Heart left ventricle (tissue), 16 donors: ENCODE measurements around the gene MICAL3. TPM values are rescaled to one million over a fixed set of nuclear protein-coding genes. Genes with fewer than 3 reads are reported as not detected.
A peak's percentile ranks its signal among the peaks of the same experiment; 100 is the strongest.

Experiments
- ATAC-seq, 4 donors: fragments of 200-7000 bp; cut with Tn5 transposase; one replicate each; pipeline ENCODE4 v1.9.1; 2020 to 2022; ENCODE audit warnings: moderate library complexity in 4 of 4, mild to moderate bottlenecking in 3 of 4, moderate number of reproducible peaks in 1 of 4
- DNase-seq, 5 donors: peaks; one replicate each; pipeline ENCODE4 v3.0.0-alpha.2; 2020
- H3K27ac ChIP-seq, 12 donors: fragments of 200-600 bp; sonication (generic) in 4 of 12; one replicate each; pipeline versions ENCODE4 v1.5.0 to v1.8.0; 2016 to 2022; ENCODE audit warnings: mild to moderate bottlenecking in 2 of 12
- H3K27me3 ChIP-seq, 9 donors: fragments of 200-600 bp; sonication (generic) in 2 of 9; one replicate each; pipeline versions ENCODE4 v1.5.1 to v1.8.0; 2016 to 2022; ENCODE audit warnings: mild to moderate bottlenecking in 3 of 9
- H3K36me3 ChIP-seq, 9 donors: fragments of 200-600 bp; sonication (generic) in 2 of 9; one replicate each; pipeline versions ENCODE4 v1.5.0 to v1.8.0; 2018 to 2022; ENCODE audit warnings: mild to moderate bottlenecking in 2 of 9
- H3K4me1 ChIP-seq, 12 donors: fragments of 200-600 bp; sonication (generic) in 4 of 12; one replicate each; pipeline versions ENCODE4 v1.5.0 to v1.8.0; 2016 to 2022; ENCODE audit warnings: mild to moderate bottlenecking in 3 of 12
- H3K4me3 ChIP-seq, 12 donors: fragments of 200-600 bp; sonication (generic) in 4 of 12; one replicate each; pipeline versions ENCODE4 v1.5.0 to v1.8.0; 2017 to 2022; ENCODE audit warnings: mild to moderate bottlenecking in 9 of 12, moderate library complexity in 4 of 12
- H3K9me3 ChIP-seq, 12 donors: fragments of 200-600 bp; sonication (generic) in 4 of 12; one replicate each; pipeline versions ENCODE4 v1.5.0 to v1.8.0; 2016 to 2022; ENCODE audit warnings: mild to moderate bottlenecking in 1 of 12
- POLR2A ChIP-seq, 2 donors: fragments of 450-650 bp; IDR thresholded peaks; one replicate each; pipeline ENCODE4 v1.6.1; 2017; ENCODE audit warnings: antibody characterized with exemption in 2 of 2, mild to moderate bottlenecking in 2 of 2, moderate library complexity in 2 of 2
- WGBS, 4 donors: extraction: QIAGEN DNeasy Blood & Tissue Kit in 2 of 4; methylation state at CpG; one replicate each; pipeline versions ENCODE4 v1.1.5 to v1.1.7; 2013 to 2018; 5-methylcytosine and 5-hydroxymethylcytosine counted together
- intact Hi-C, 10 donors: fragments of 100-400 bp; cut with DNase I; formaldehyde crosslinking; loops; one replicate each; pipeline versions ENCODE4 v1.11.1 to v1.14.2; 2022
- polyA plus RNA-seq, 2 donors: library from polyadenylated mRNA; stranded (reverse); fragments of 200-250 nt; gene quantifications; one replicate each; pipeline ENCODE4 v1.2.3, GENCODE V29; 2013
- total RNA-seq, 9 donors: library from RNA; depleted of rRNA in 2 of 9; stranded (reverse); fragments of >200 nt in 2 of 9; fragmentation: NEBNext Ultra II Directional in 3 of 9; extraction: Animal tissue kit (Norgen Biotek cat#: 25700) in 3 of 9; gene quantifications; one replicate each; pipeline versions ENCODE4 v1.1.0 to v1.2.4, GENCODE V29; 2016 to 2023
- TF ChIP-seq, protein P1 (sequence below), 12 donors: fragments of 200-600 bp; sonication (generic) in 4 of 12; IDR thresholded peaks; one replicate each; pipeline versions ENCODE4 v1.5.0 to v1.8.0; 2018 to 2022; ENCODE audit warnings: antibody characterized with exemption in 12 of 12, mild to moderate bottlenecking in 5 of 12
- donor health status: ischemic (EF 13 %, LVEDD 7.1; RV severe dilation, severe dysfunction).
- donor health status: healthy with polysubstance abuse.
- donor health status: DM: no; HTN: yes; CAD: no.
- donor health status: DM: no; HTN: no; CAD: no.
- donor health status: ischemic (EF 25% LVEDD 6.9; RV normal size, moderate dysfunction).
- donor health status: ischemic (EF 25% LVEDD 5.7; RV mildly dilated, moderate dysfunction).
- donor health status: healthy.
- donor health status: DM: yes; HTN: yes; CAD: no.
- donor health status: ischemic (EF 35%, LVEDD 5.7; RV mildly dilated, moderate dysfunction).
- donor health status: nonischemic (EF 11% LVEDD 7.7; RV severe dilation, severe dysfunction).
- donor health status: DM: yes; HTN: yes; CAD: no.
- donor health status: PGD.
- donor health status: ischemic (EF 29% LVEDD 5.4; RV normal size, mild dysfunction).
- donor health status: nonischemic (EF 23%, LVEDD 6.1; RV moderate dilation, normal function).

The MICAL3 gene
- total and polyA plus RNA-seq, 11 donors, result 41.3 to 125 (median 83.3) TPM

DNA sequence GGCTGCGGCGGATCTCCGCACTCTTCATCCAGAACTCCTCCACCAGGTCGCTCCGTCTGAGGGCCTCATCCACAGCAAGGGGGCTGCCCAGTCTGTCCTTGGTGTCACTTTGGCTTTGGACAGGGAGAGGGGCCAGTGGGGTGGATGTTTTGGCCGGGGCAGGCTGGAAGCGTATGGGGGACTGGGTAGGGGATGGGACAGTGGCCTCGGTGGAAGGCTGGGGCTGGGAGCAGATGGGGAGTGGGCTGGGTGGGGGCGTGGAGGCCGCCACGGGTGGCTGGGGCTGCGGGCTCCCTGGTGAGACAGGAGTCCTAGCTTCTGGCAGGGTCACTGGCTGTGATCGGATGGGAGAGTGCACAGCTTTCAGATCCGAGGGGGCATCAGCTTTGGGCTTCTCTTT, 205.7 kb downstream of the MICAL3 start:
- peaks cover 0 to 87% (median 75%) of the 10 kb centered on the region in 9 donors for H3K36me3 ChIP-seq
- H3K27me3 ChIP-seq, result no peaks in the 10 kb centered on the region
- no peak overlapping the region for H3K4me3 ChIP-seq
- TF ChIP-seq, protein P1, sequence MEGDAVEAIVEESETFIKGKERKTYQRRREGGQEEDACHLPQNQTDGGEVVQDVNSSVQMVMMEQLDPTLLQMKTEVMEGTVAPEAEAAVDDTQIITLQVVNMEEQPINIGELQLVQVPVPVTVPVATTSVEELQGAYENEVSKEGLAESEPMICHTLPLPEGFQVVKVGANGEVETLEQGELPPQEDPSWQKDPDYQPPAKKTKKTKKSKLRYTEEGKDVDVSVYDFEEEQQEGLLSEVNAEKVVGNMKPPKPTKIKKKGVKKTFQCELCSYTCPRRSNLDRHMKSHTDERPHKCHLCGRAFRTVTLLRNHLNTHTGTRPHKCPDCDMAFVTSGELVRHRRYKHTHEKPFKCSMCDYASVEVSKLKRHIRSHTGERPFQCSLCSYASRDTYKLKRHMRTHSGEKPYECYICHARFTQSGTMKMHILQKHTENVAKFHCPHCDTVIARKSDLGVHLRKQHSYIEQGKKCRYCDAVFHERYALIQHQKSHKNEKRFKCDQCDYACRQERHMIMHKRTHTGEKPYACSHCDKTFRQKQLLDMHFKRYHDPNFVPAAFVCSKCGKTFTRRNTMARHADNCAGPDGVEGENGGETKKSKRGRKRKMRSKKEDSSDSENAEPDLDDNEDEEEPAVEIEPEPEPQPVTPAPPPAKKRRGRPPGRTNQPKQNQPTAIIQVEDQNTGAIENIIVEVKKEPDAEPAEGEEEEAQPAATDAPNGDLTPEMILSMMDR (IDR thresholded peaks at IDR 0.05), result no peak
- TF ChIP-seq POLR2A (IDR thresholded peaks at IDR 0.05), result no peak
- 91 to 95% (median 92%) methylated on average over 14 of the region's 14 CpGs for WGBS, 4 donors
- no peaks in the 10 kb centered on the region for H3K9me3 ChIP-seq
- no peak for DNase-seq
- no peak overlapping the region for H3K27ac ChIP-seq
- H3K4me1 ChIP-seq, result no peaks in the 10 kb centered on the region
- intact Hi-C loops, result no loop called here
- ATAC-seq, result peak in 1 of 4 donors; percentile 5

DNA sequence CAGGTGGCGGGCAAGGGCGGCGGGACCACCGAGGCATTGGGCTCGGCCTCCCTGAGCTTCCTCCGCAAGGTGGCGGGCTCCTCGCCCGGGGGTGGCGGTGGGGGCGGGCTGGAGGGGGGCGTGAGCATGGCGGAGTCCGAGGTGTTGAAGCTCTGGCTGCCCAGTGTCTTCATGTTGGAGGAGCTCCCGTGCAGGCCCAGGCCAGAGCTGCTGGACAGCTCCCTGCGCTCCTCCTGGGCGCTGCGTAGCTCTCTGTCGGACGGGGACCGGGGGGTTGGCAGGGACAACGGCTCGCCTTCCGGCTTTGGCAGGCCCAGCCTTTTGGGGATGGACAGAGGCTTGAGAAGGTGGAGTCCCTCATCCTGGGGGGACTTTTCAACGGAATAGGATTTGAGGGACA, 206.2 kb downstream of the MICAL3 start:
- DNase-seq, result no peak
- Histone ChIP-seq H3K4me3 (no peak overlapping the region), H3K9me3 (no peaks in the 10 kb centered on the region), H3K36me3 (peaks cover 0 to 89% (median 79%) of the 10 kb centered on the region in 9 donors), H3K4me1 (no peaks in the 10 kb centered on the region), H3K27ac (no peak overlapping the region), H3K27me3 (no peaks in the 10 kb centered on the region)
- WGBS, 4 donors, result 71 to 92% (median 86%) methylated on average over 15 to 25 of the region's 25 CpGs
- peak in 2 of 4 donors; percentile 7 to 32 for ATAC-seq
- intact Hi-C loops, result no loop called here
- TF ChIP-seq POLR2A (IDR thresholded peaks at IDR 0.05), result no peak
- TF ChIP-seq, protein P1 (IDR thresholded peaks at IDR 0.05), result no peak

DNA sequence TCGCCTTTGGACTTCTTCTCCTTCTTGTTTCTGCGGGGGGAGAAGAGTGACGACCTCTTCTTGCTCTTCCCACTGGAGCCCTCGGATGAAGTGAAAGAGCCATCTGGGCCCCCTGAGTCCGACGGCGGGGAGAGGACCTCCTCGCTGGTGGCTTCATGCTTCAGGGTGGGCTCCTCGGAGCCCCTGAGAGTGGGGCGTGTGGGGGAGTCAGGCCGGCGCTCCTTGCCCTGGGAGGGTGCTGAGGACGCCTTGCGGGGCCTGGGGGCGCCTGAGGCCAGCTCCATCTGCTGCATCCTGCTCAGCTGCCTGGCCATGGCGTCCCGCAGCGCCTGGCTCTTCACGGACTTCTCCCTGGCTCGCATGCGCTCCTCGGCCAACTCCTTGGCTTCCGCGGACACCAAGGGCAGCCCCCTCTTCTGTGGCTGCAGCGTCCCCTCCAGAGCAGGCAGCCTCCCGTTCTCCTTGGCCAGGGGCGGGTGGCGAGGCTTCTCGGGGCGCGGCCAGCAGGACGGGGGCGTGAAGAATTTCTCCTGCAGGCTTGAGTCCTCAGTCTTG, 206.8 kb downstream of the MICAL3 start:
- no peaks in the 10 kb centered on the region for H3K27me3 ChIP-seq
- ATAC-seq (no peak), DNase-seq (no peak)
- TF ChIP-seq, protein P1 (IDR thresholded peaks at IDR 0.05), result no peak
- no peak for TF ChIP-seq POLR2A (IDR thresholded peaks at IDR 0.05)
- intact Hi-C loops, result no loop called here
- H3K36me3 ChIP-seq, result peaks cover 0 to 88% (median 80%) of the 10 kb centered on the region in 9 donors
- H3K27ac ChIP-seq, result no peak overlapping the region
- H3K9me3 ChIP-seq, result no peaks in the 10 kb centered on the region
- no peaks in the 10 kb centered on the region for H3K4me1 ChIP-seq
- 92 to 96% (median 96%) methylated on average over 11 to 33 of the region's 33 CpGs for WGBS, 4 donors
- no peak overlapping the region for H3K4me3 ChIP-seq

DNA sequence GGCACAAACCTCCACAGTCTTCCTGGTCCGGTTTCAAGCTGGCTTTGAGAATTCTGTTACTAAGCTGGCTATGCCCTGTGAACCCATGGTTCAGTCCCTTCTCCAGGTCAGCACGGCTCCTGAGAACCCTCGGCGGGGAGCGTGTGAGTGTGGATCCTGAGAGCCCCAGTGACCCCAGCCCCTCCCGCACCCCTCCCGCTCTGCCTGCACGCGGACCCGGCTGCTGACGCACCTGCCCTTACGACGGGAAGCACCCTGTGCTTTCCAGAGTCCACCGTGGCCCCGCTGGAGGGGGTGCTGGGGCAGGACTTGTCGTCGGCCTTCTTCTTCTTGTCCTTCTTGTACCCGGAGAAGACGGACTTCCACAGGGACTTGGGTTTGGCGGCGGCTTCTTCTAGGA, 207.3 kb downstream of the MICAL3 start:
- Histone ChIP-seq H3K4me3 (no peak overlapping the region), H3K27me3 (no peaks in the 10 kb centered on the region), H3K27ac (no peak overlapping the region), H3K9me3 (no peaks in the 10 kb centered on the region), H3K36me3 (peaks cover 0 to 90% (median 80%) of the 10 kb centered on the region in 9 donors), H3K4me1 (no peaks in the 10 kb centered on the region)
- intact Hi-C loops, result no loop called here
- ATAC-seq (no peak), DNase-seq (no peak)
- WGBS, 4 donors, result 90 to 95% (median 93%) methylated on average over 13 to 21 of the region's 21 CpGs
- TF ChIP-seq, protein P1 (IDR thresholded peaks at IDR 0.05), result no peak
- no peak for TF ChIP-seq POLR2A (IDR thresholded peaks at IDR 0.05)
